DND-41 (cell line): Measurements from ENCODE around the gene PAFAH2.

ENCODE experiments used
- CTCF ChIP-seq: IDR thresholded peaks from 2 replicates; pipeline ENCODE4 v1.5.1; 2012; ENCODE audit warnings: borderline replicate concordance, low read length, moderate library complexity, mild to moderate bottlenecking; ENCODE audit not compliant: poor library complexity, severe bottlenecking; ENCODE audit errors: extremely low read depth
- EZH2 ChIP-seq: IDR thresholded peaks from 3 replicates; pipeline ENCODE4 v1.6.1; 2012; ENCODE audit warnings: borderline replicate concordance, low read depth, mild to moderate bottlenecking, moderate library complexity, low read length, inconsistent platforms; ENCODE audit not compliant: severe bottlenecking

- no peak for TF ChIP-seq CTCF
- no peak for TF ChIP-seq EZH2
Measured at GRCh38 chr1:25971811-25972180, 26.1 kb downstream of the PAFAH2 start.
